Stromal cell of bone marrow (primary cell): ENCODE results near the gene NR2E1.

ENCODE experiments used
- DNase-seq: peaks from one replicate; pipeline ENCODE4 v3.0.0-alpha.2; 2012; ENCODE audit warnings: low read depth

Gene NR2E1

GRCh38 chr6:108156180-108156937, 9.5 kb upstream of the NR2E1 start:
- DNase-seq = no peak

GRCh38 chr6:108156938-108157233, 8.9 kb upstream of the NR2E1 start:
- no peak for DNase-seq

DNA sequence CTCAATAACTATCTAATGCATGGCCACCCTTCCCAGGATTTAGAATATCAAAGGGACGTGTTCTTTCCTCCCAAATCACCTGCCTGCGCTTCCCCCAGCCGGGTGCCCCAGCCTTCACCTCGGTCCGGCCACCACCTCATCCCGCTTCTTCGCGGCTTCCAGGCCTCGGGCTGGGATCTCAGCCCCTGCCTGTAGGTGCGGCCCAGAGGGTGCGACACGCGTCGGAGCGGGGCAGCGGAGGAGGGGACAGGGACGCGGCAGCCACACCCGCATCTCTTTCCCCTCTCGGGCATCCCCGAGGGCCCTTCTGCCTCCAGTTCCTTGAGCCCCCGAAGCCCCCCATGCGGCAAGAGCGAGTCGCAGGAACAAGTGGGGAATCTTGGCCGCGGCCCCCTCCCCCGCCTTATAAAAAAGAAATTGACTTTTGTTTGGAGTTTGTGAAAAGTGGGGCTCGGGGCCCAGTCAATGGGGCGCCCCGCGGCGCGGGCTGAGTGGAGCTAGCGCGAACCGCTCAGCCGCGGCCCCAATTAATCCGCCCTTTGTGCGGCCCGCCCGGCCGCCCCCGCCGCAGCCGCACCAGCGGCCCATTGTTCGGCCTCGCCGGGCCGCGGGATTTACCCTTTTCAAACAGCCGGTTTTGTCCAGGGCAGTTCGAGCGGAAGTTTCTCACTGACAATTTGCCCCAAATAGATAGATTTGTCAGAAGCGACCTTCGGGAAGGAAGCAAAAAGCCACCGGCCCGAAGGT, 8.4 kb upstream of the NR2E1 start:
- no peak for DNase-seq

GRCh38 chr6:108157981-108158525, 7.8 kb upstream of the NR2E1 start:
- no peak for DNase-seq

DNA sequence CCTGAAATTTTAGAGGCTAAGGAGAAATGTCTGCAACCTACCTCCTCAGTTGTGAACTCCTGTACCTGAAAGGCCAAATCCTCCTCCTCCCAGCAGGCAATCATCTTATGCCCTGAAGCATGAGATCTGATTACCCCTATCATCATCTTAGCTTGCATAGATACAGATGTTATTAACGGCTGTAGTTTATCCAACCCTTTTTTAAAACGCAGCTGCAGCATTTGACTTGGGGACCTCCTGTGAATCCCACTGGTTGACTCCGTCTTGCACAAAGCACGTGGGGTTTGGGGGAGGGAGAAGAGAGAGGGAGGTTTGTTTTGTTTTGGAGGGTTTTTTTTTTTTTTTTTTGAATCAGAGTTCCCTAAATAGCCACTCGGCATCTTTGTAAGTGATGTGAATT, 5.8 kb upstream of the NR2E1 start:
- no peak for DNase-seq

GRCh38 chr6:108161724-108162282, 4.0 kb upstream of the NR2E1 start:
- no peak for DNase-seq

GRCh38 chr6:108163267-108163643, 2.6 kb upstream of the NR2E1 start:
- no peak for DNase-seq

DNA sequence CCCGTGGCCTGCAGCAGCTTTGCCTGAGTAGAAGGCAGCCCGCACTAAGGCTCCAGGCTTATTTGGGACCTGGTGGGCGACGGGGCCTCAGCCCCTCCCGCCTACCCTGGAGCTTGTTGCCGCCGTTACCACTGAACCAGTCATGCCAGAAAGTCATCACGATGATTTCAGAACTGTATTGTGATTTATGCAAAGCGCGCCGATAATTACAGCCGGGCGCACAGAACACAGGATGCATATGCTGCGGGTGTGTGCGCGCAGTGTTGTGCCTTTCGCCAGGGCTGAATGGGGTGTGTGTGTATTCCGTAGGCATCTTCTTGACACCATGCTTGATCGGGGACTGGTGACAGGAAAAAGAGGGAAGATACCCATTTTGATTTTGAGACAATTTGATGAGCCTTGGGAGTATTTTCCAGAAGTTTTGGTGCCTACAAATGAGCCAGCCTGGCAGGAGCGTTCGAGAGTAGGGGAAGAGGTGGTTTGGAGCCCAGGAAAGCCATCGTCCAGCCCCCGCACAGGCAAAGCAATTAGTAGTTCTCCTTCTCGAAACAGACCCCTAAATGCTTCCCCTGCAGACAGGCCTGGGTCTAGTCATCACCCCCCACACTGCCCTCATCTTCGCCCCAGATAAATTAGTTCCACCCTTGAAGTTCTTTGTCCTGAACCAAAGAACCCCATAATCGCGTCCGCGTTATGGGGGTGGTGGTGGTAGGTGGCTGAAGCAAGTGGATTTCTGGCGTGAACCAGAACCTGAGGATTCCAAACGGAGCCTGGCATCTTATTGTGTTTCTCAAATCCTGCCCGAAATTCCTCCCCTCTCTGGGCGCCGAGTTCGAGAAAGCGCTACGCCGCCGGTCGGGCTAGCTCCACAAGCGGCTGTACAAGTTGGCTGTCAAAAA, 1.9 kb upstream of the NR2E1 start:
- DNase-seq = no peak

DNA sequence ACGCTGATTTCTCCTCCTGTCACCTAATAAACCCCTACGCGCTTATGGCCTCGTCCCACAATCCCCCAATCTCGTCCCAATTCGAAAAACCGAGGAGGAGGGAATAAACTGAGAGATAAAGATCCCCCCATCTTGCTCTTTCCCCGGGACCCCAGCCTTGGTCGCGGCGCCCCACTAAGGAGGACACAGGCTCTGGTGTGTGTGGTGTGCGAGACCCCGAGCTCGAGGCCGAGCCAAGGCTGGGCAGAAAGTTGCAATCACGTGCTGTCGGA, 1.3 kb upstream of the NR2E1 start:
- no peak for DNase-seq

DNA sequence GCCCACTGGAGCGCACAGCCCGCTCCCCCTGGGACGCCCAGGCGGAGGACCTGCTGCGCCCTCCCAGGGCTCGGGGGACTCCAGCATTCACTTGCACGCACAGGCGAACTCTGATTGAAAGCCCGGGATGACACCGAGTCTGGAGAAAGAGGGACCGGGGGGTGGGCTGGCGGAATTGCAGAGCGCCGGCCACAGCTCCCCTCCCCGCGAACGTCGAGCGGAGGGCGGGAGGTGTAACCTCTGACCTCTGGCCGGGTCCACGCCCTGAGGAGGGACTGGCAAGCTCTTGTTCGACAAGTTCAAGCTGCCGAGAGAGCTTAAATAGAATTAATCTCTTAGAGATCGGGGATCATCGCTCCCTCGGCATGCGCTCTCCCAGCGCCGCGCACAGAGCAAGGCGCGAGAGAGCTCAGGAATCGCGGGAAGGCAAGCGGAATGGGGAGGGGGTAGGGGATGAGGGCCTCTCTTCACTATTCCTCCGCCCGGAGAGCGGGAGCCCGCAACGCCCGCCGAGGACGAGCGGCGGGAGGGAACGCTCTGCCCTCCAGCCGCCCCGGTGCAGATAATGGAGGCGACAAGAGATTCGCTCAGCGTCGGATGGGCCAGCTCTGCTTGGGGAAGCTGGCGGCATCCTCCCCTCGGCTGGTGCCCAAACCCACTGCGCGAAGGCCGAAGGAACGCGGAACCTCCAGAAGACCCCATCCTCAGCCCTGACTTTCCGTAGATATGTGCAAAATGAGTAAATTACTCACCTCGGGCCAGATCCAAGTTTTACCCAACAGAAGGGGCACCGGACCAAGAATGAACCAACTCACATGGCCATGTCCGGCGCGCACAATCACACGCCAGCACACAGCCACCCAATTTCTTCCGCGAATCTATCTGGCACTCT, 761 bp upstream of the NR2E1 start:
- no peak for DNase-seq

DNA sequence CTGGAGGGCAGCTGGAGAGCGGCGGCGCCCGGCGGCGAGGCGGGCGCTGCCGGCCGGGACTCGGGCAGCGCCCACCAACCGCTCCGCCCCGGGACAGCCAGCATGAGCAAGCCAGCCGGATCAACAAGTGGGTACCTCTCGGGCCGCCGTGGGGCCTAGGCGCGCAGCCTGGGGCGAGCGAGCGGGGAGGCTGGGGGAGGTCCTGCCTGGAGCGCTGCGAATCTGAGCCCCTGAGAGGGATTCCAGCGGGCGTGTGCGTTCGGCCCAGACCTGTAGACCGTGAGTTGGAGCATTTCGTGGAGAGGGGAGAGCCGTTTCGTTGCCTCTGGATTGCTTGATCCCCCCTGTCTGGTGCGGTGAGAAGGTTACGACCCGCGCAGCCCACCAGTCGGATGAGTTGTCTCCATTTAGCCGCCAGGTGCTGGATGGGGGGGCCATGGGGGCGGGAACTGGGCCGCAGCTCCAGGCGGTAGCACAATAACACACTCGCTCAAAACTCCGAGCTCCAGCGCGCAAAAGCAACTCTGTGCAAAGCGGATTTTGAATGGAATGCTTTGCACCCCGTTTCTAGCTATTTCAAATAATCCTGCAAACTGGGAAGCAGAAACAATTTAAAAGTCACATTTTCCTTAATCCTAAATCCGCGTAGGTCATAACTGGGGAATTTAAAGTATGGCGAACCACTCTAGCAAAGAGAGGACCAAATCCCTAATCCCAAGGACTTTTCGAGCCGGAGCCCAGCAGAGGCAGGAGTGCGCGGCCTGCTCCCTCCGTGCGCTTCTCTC, 1.0 kb downstream of the NR2E1 start:
- no peak for DNase-seq

GRCh38 chr6:108167449-108168089, 1.7 kb downstream of the NR2E1 start:
- no peak for DNase-seq

DNA sequence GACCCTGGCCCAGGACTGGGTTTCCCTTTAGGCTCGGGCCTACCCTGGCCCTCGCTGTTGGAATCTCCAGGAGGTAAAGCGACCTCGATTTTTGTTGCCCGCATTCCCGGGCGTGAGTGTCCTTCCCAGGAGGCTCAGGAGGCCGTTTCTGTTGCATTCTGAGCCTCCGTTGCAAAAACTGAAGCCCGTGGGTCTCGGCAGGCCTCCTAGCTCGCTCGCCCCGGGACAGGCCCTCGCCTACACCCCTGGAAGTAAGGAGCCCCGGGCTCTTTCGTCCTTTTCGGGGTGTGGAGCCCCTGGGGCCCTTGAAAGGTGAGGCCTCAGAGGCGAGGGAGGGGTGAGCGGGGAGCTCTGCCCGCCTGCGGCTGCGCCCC, 2.3 kb downstream of the NR2E1 start:
- no peak for DNase-seq

GRCh38 chr6:108168501-108169463, 3.0 kb downstream of the NR2E1 start:
- DNase-seq = no peak

DNA sequence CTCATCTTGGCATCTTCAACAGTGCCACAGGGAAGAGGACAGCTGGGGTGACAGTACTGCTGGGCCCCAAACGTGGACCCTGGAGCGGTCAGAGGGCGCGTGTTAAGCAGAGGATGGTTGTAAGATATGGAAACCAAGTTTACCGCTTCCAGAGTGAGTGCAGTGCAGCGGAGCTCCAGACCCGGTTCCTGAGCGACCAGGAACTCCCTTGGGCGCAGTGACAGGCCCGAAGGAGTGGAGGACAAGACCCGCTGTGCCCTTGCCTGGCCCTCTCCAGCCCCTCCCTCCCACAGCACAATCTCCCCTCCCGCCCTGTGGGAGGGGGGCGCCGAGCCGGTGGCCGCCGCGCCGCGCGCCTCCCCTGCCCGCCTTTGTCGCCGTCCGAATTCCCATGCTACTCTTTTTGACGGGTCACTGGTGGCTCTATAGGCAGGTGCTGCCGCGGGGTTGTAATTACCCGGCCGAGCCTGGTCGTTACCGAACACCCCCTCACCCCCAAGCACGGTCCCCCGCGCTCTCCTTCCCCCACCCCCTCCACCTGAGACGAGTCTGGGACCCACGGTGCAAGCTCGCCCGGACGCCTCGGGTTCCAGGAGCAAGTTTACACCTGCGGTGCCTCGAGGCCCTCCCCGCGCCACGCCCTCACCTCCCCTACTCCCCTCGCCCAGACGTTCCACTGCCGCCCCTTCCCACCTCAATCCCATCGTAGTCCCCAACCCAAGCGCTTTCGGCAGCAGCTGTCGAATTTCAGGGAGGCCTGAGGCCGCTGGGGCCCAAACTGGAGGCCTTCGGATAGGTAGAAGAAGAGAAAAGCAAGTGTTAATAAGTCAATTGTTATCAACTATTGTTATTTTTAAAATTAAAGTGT, 3.9 kb downstream of the NR2E1 start:
- DNase-seq = no peak

DNA sequence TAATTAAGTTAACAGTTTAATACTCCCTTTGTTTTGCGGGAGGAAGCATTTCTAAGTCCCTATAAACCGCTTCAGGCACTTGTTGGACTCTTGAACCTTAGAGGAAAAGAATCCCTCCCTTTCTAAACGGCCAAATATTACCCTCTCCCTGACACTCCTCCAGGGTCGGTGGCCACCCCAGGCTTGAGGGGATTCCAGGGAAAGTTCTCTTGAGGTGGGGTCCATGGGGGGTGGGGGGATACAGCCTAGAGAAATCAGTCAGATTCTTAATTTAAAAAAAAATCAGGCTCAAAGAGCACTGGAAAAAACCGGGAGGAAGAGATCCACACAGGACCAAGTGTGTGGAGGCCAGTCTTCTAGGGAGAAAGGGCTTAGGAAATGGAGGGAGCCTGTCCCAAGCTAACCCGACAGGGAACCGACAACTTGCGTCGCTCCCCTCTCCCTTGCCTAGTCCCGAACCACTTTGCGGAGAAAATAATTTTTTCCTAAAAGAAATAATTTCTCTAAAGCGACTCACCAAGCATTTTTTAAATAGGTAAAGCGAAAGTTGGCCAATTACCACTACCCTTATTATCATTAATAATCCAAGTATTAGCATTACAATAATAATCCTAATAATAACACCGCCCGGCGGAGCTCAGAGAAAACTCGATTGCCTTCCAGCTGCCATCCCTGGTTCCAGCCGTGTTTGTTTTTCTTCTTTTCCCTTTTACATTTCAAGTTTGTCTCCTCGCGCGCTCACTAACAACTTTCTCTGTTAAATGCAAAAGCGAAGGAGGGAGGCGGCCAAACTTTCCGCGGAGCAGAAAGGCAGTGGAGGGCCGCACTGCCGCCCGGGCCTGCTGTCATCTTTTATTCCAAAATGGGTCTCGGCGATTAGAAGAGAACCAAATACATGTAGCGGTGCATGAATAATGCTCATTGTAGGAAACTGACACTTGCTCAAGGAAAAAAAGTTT, 4.8 kb downstream of the NR2E1 start:
- no peak for DNase-seq
